ENCODE data around the gene CYYR1. TPM values are rescaled to one million over a fixed set of nuclear protein-coding genes. Genes with fewer than 3 reads are reported as not detected.

Gene CYYR1
- total and polyA plus RNA-seq, 4 experiments from 2014 or later = not detected

DNA sequence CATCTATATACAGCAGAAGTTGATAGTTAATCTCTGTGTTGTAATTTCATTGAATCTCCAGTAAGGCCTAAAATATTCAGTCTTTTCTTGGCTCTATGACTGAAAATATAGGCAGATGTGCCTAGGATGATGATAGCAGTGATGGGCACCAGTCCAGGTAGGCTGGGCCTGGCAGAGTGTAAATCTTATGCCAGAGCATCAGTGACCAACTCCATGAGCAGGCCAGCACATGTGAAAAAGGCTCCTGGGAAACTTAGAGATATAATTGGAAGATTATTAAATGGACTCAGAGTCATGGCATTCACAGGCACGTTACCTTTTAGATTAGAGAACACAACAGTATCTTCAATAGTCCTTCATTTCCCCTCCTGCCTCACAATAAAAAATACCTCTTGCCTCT, 20.7 kb upstream of the CYYR1 start:
- no peaks in the 10 kb centered on the region for H3K27me3 Mint-ChIP-seq
- Histone ChIP-seq H3K36me3 (ENCODE audit: insufficient read depth, low read length) (no peaks in the 10 kb centered on the region), H3K4me3 (ENCODE audit: low read length in 2 of 2) (no peak overlapping the region), H3K27me3 (ENCODE audit: insufficient read depth, low read length) (no peaks in the 10 kb centered on the region), H3K9me3 (ENCODE audit: control insufficient read depth in 1 of 2, low read length in 2 of 2) (no peaks in the 10 kb centered on the region), H3K27ac (ENCODE audit: low read depth, low read length) (no peak overlapping the region), H3K4me1 (ENCODE audit: insufficient read depth, low read length) (no peaks in the 10 kb centered on the region)
- H3K36me3 Mint-ChIP-seq = no peaks in the 10 kb centered on the region
- ChIA-PET POLR2A (ENCODE audit: partially characterized antibody) (no interaction called here), CTCF (ENCODE audit: partially characterized antibody) (no interaction called here)
- no peaks in the 10 kb centered on the region for H3K4me1 Mint-ChIP-seq
- H3K27ac Mint-ChIP-seq = no peak overlapping the region
- intact Hi-C loops (cut with micrococcal nuclease) = no loop called here
- H3K4me3 Mint-ChIP-seq = no peak overlapping the region
- no peak for DNase-seq
- H3K9me3 Mint-ChIP-seq = peaks cover 0 to 2% (median 0%) of the 10 kb centered on the region in 8 donors

DNA sequence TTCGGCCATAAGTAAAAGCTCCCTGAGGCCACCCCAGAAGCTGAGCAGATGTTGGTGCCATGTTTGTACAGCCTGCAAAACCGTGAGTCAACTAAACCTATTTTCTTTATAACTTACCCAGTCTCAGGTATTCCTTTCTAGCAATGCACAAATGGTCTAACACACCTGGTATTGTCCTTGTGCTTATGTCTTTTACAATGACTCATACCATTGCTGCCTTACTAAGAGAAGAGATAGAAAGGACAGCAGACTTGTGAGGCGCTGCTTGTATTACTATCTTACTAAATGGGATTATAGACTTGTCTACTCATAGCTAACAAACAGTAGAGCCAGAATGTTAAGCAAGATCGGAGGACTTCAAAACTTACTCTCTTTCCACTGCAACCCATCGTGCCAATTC, 18.5 kb upstream of the CYYR1 start:
- POLR2A ChIA-PET (ENCODE audit: partially characterized antibody) = no interaction called here
- H3K9me3 Mint-ChIP-seq = peaks cover 0 to 6% (median 0%) of the 10 kb centered on the region in 8 donors
- H3K4me1 ChIP-seq (ENCODE audit: insufficient read depth, low read length) = no peaks in the 10 kb centered on the region

GRCh38 chr21:26588446-26588845, 15.4 kb upstream of the CYYR1 start:
- POLR2A ChIA-PET (ENCODE audit: partially characterized antibody) = no interaction called here
- no peak for DNase-seq
- Mint-ChIP-seq H3K36me3 (no peaks in the 10 kb centered on the region), H3K27me3 (no peaks in the 10 kb centered on the region), H3K27ac (no peak overlapping the region), H3K4me1 (no peaks in the 10 kb centered on the region), H3K9me3 (peaks cover 0 to 6% (median 0%) of the 10 kb centered on the region in 8 donors), H3K4me3 (no peak overlapping the region)
- intact Hi-C loops (cut with micrococcal nuclease) = no loop called here
- H3K27me3 ChIP-seq (ENCODE audit: insufficient read depth, low read length) = no peaks in the 10 kb centered on the region
- CTCF ChIA-PET (ENCODE audit: partially characterized antibody) = no interaction called here
- no peaks in the 10 kb centered on the region for H3K9me3 ChIP-seq (ENCODE audit: control insufficient read depth in 1 of 2, low read length in 2 of 2)
- H3K27ac ChIP-seq (ENCODE audit: low read depth, low read length) = no peak overlapping the region
- H3K36me3 ChIP-seq (ENCODE audit: insufficient read depth, low read length) = no peaks in the 10 kb centered on the region
- no peak overlapping the region for H3K4me3 ChIP-seq (ENCODE audit: low read length in 2 of 2)
- no peaks in the 10 kb centered on the region for H3K4me1 ChIP-seq (ENCODE audit: insufficient read depth, low read length)

More for the DNA sequence above, 18.5 kb upstream of the CYYR1 start:
- no peak for DNase-seq
- Histone ChIP-seq H3K36me3 (ENCODE audit: insufficient read depth, low read length) (no peaks in the 10 kb centered on the region), H3K4me3 (ENCODE audit: low read length in 2 of 2) (no peak overlapping the region), H3K27me3 (ENCODE audit: insufficient read depth, low read length) (no peaks in the 10 kb centered on the region), H3K27ac (ENCODE audit: low read depth, low read length) (no peak overlapping the region), H3K9me3 (ENCODE audit: control insufficient read depth in 1 of 2, low read length in 2 of 2) (no peaks in the 10 kb centered on the region)
- no peak overlapping the region for H3K27ac Mint-ChIP-seq
- H3K36me3 Mint-ChIP-seq = no peaks in the 10 kb centered on the region
- no peaks in the 10 kb centered on the region for H3K4me1 Mint-ChIP-seq
- H3K4me3 Mint-ChIP-seq = no peak overlapping the region
- intact Hi-C loops (cut with micrococcal nuclease) = no loop called here
- CTCF ChIA-PET (ENCODE audit: partially characterized antibody) = no interaction called here
- H3K27me3 Mint-ChIP-seq = no peaks in the 10 kb centered on the region

- H3K27ac Mint-ChIP-seq = no peak overlapping the region
- CTCF ChIA-PET (ENCODE audit: partially characterized antibody) = no interaction called here
- H3K4me3 ChIP-seq (ENCODE audit: low read length in 2 of 2) = no peak overlapping the region
These were observed 14.7 kb upstream of the CYYR1 start for GRCh38 chr21:26587736-26588201.

GRCh38 chr21:26583769-26584168, 10.7 kb upstream of the CYYR1 start:
- Histone ChIP-seq H3K27me3 (ENCODE audit: insufficient read depth, low read length) (no peaks in the 10 kb centered on the region), H3K36me3 (ENCODE audit: insufficient read depth, low read length) (no peaks in the 10 kb centered on the region), H3K27ac (ENCODE audit: low read depth, low read length) (no peak overlapping the region), H3K4me1 (ENCODE audit: insufficient read depth, low read length) (no peaks in the 10 kb centered on the region), H3K4me3 (ENCODE audit: low read length in 2 of 2) (no peak overlapping the region), H3K9me3 (ENCODE audit: control insufficient read depth in 1 of 2, low read length in 2 of 2) (no peaks in the 10 kb centered on the region)
- ChIA-PET CTCF (ENCODE audit: partially characterized antibody) (no interaction called here), POLR2A (ENCODE audit: partially characterized antibody) (no interaction called here)
- Mint-ChIP-seq H3K4me3 (no peak overlapping the region), H3K27me3 (no peaks in the 10 kb centered on the region), H3K4me1 (no peaks in the 10 kb centered on the region), H3K9me3 (peaks cover 0 to 20% (median 10%) of the 10 kb centered on the region in 8 donors), H3K27ac (no peak overlapping the region), H3K36me3 (no peaks in the 10 kb centered on the region)
- intact Hi-C loops (cut with micrococcal nuclease) = no loop called here
- DNase-seq = no peak

More at GRCh38 chr21:26587736-26588201, 14.7 kb upstream of the CYYR1 start:
- no peaks in the 10 kb centered on the region for H3K36me3 ChIP-seq (ENCODE audit: insufficient read depth, low read length)
- H3K4me1 ChIP-seq (ENCODE audit: insufficient read depth, low read length) = no peaks in the 10 kb centered on the region
- no peak overlapping the region for H3K27ac ChIP-seq (ENCODE audit: low read depth, low read length)
- intact Hi-C loops (cut with micrococcal nuclease) = no loop called here
- H3K4me1 Mint-ChIP-seq = no peaks in the 10 kb centered on the region
- no peaks in the 10 kb centered on the region for H3K36me3 Mint-ChIP-seq
- no peaks in the 10 kb centered on the region for H3K9me3 ChIP-seq (ENCODE audit: control insufficient read depth in 1 of 2, low read length in 2 of 2)
- peaks cover 0 to 8% (median 0%) of the 10 kb centered on the region in 8 donors for H3K9me3 Mint-ChIP-seq
- POLR2A ChIA-PET (ENCODE audit: partially characterized antibody) = no interaction called here
- H3K27me3 ChIP-seq (ENCODE audit: insufficient read depth, low read length) = no peaks in the 10 kb centered on the region
- no peak for DNase-seq
- H3K27me3 Mint-ChIP-seq = no peaks in the 10 kb centered on the region
- H3K4me3 Mint-ChIP-seq = no peak overlapping the region

- no peaks in the 10 kb centered on the region for H3K27me3 Mint-ChIP-seq
- H3K9me3 Mint-ChIP-seq = peaks cover 0 to 18% (median 10%) of the 10 kb centered on the region in 8 donors
- H3K27ac ChIP-seq (ENCODE audit: low read depth, low read length) = no peak overlapping the region
- H3K4me3 ChIP-seq (ENCODE audit: low read length in 2 of 2) = no peak overlapping the region
- H3K9me3 ChIP-seq (ENCODE audit: control insufficient read depth in 1 of 2, low read length in 2 of 2) = no peaks in the 10 kb centered on the region
- no peaks in the 10 kb centered on the region for H3K27me3 ChIP-seq (ENCODE audit: insufficient read depth, low read length)
- H3K4me3 Mint-ChIP-seq = no peak overlapping the region
- no peaks in the 10 kb centered on the region for H3K4me1 ChIP-seq (ENCODE audit: insufficient read depth, low read length)
- ChIA-PET POLR2A (ENCODE audit: partially characterized antibody) (no interaction called here), CTCF (ENCODE audit: partially characterized antibody) (no interaction called here)
- intact Hi-C loops (cut with micrococcal nuclease) = no loop called here
- no peaks in the 10 kb centered on the region for H3K36me3 Mint-ChIP-seq
- H3K27ac Mint-ChIP-seq = no peak overlapping the region
- H3K36me3 ChIP-seq (ENCODE audit: insufficient read depth, low read length) = no peaks in the 10 kb centered on the region
- no peak for DNase-seq
- no peaks in the 10 kb centered on the region for H3K4me1 Mint-ChIP-seq
These were observed 8.7 kb upstream of the CYYR1 start for GRCh38 chr21:26581818-26582217.

- Mint-ChIP-seq H3K9me3 (peaks cover 0 to 18% (median 8%) of the 10 kb centered on the region in 8 donors), H3K27ac (no peak overlapping the region), H3K27me3 (peaks cover 5 to 6% of the 10 kb centered on the region in 2 donors), H3K36me3 (no peaks in the 10 kb centered on the region), H3K4me1 (peaks cover 0 to 4% (median 1%) of the 10 kb centered on the region in 4 donors), H3K4me3 (peak overlapping the region in 4 of 8 donors; percentile 8 to 65 (median 24))
- Histone ChIP-seq H3K36me3 (ENCODE audit: insufficient read depth, low read length) (no peaks in the 10 kb centered on the region), H3K4me3 (ENCODE audit: low read length in 2 of 2) (no peak overlapping the region), H3K9me3 (ENCODE audit: control insufficient read depth in 1 of 2, low read length in 2 of 2) (no peaks in the 10 kb centered on the region), H3K27me3 (ENCODE audit: insufficient read depth, low read length) (no peaks in the 10 kb centered on the region), H3K4me1 (ENCODE audit: insufficient read depth, low read length) (no peaks in the 10 kb centered on the region), H3K27ac (ENCODE audit: low read depth, low read length) (no peak overlapping the region)
- DNase-seq = no peak
- POLR2A ChIA-PET (ENCODE audit: partially characterized antibody) = no interaction called here
- intact Hi-C loops (cut with micrococcal nuclease) = no loop called here
- CTCF ChIA-PET (ENCODE audit: partially characterized antibody) = no interaction called here
These were observed 897 bp downstream of the CYYR1 start for GRCh38 chr21:26572076-26572701.

Measured in CD4-positive, alpha-beta memory T cell (primary cell).